Upper lobe of left lung (tissue), 6 donors: ENCODE results near the gene SECISBP2. TPM values are rescaled to one million over a fixed set of nuclear protein-coding genes. Genes with fewer than 3 reads are reported as not detected.

ENCODE experiments used
- ATAC-seq, 2 donors: fragments of 200-7000 bp; cut with Tn5 transposase; one replicate each; pipeline ENCODE4 v1.9.1; 2022; ENCODE audit warnings: mild to moderate bottlenecking in 2 of 2, moderate library complexity in 2 of 2; ENCODE audit not compliant: low FRiP score in 2 of 2
- DNase-seq, 2 donors: peaks; one replicate each; pipeline ENCODE4 v3.0.0-alpha.2; 2019 to 2020
- H3K27ac ChIP-seq, 4 donors: fragments of 200-600 bp; sonication (generic); one replicate each; pipeline ENCODE4 v1.5.1; 2016 to 2019
- H3K27me3 ChIP-seq, 4 donors: fragments of 200-600 bp; sonication (generic); one replicate each; pipeline ENCODE4 v1.5.1; 2017 to 2019
- H3K36me3 ChIP-seq, 4 donors: fragments of 200-600 bp; sonication (generic); one replicate each; pipeline ENCODE4 v1.5.1; 2016 to 2019
- H3K4me1 ChIP-seq, 4 donors: fragments of 200-600 bp; sonication (generic); one replicate each; pipeline ENCODE4 v1.5.1; 2018 to 2019
- H3K4me3 ChIP-seq, 4 donors: fragments of 200-600 bp; sonication (generic); one replicate each; pipeline ENCODE4 v1.5.1; 2017 to 2019; ENCODE audit warnings: mild to moderate bottlenecking in 2 of 4, moderate library complexity in 1 of 4
- H3K9me3 ChIP-seq, 4 donors: fragments of 200-600 bp; sonication (generic); one replicate each; pipeline ENCODE4 v1.5.1; 2018 to 2019
- EP300 ChIP-seq, 4 donors: sonication (generic); formaldehyde crosslinking; IDR thresholded peaks; one replicate each; pipeline ENCODE4 v1.5.1; 2017; ENCODE audit warnings: antibody characterized with exemption in 4 of 4, control low read depth in 2 of 4
- POLR2A ChIP-seq, 4 donors: fragments of 450-650 bp; IDR thresholded peaks; one replicate each; pipeline ENCODE4 v1.5.1; 2016 to 2017; ENCODE audit warnings: antibody characterized with exemption in 4 of 4, mild to moderate bottlenecking in 2 of 4
- POLR2AphosphoS5 ChIP-seq, 2 donors: sonication (generic); formaldehyde crosslinking; IDR thresholded peaks; one replicate each; pipeline ENCODE4 v1.5.1; 2017; ENCODE audit warnings: antibody characterized with exemption in 2 of 2
- WGBS, 2 donors: methylation state at CpG; one replicate each; pipeline ENCODE4 v1.1.5; 2017 to 2018; 5-methylcytosine and 5-hydroxymethylcytosine counted together
- total RNA-seq, 6 donors: library from RNA; depleted of rRNA in 4 of 6; stranded (reverse); fragments of >200 nt in 4 of 6; gene quantifications; one replicate each; pipeline versions ENCODE4 v1.1.0 to v1.2.1, GENCODE V29; 2016 to 2021
- TF ChIP-seq, protein P1 (sequence below), 6 experiments: fragments of 450-650 bp in 4 of 6; fragments of 200-600 bp in 2 of 6; sonication (generic) in 2 of 6; IDR thresholded peaks; one replicate each; pipeline ENCODE4 v1.5.1; 2016 to 2019; ENCODE audit warnings: antibody characterized with exemption in 6 of 6
- donor health status: DM: no; HTN: no; CAD: no; lungs with moderate emphysema.
- donor health status: DM: no; HTN: yes; CAD: no; lungs with severe emphysema.

SECISBP2 gene
- total RNA-seq, 6 donors from 2014 or later: 42.0 to 113 (median 60.0) TPM

- ATAC-seq (no peak), DNase-seq (no peak)
- TF ChIP-seq EP300 (IDR thresholded peaks at IDR 0.05): no peak
- TF ChIP-seq POLR2AphosphoS5 (IDR thresholded peaks at IDR 0.05): no peak
- TF ChIP-seq, protein P1, sequence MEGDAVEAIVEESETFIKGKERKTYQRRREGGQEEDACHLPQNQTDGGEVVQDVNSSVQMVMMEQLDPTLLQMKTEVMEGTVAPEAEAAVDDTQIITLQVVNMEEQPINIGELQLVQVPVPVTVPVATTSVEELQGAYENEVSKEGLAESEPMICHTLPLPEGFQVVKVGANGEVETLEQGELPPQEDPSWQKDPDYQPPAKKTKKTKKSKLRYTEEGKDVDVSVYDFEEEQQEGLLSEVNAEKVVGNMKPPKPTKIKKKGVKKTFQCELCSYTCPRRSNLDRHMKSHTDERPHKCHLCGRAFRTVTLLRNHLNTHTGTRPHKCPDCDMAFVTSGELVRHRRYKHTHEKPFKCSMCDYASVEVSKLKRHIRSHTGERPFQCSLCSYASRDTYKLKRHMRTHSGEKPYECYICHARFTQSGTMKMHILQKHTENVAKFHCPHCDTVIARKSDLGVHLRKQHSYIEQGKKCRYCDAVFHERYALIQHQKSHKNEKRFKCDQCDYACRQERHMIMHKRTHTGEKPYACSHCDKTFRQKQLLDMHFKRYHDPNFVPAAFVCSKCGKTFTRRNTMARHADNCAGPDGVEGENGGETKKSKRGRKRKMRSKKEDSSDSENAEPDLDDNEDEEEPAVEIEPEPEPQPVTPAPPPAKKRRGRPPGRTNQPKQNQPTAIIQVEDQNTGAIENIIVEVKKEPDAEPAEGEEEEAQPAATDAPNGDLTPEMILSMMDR (IDR thresholded peaks at IDR 0.05): no peak
- TF ChIP-seq POLR2A (IDR thresholded peaks at IDR 0.05): no peak
- Histone ChIP-seq H3K9me3 (no peaks in the 10 kb centered on the region), H3K4me1 (peaks cover 4 to 20% (median 10%) of the 10 kb centered on the region in 4 donors), H3K4me3 (no peak overlapping the region), H3K27me3 (no peaks in the 10 kb centered on the region), H3K27ac (no peak overlapping the region), H3K36me3 (peaks cover 44 to 100% (median 79%) of the 10 kb centered on the region in 4 donors)
- 95 to 96% methylated on average over 4 to 6 of the region's 6 CpGs for WGBS, 2 donors
Observed at GRCh38 chr9:89349607-89350006, 31.3 kb downstream of the SECISBP2 start.

GRCh38 chr9:89350988-89351557 lies 32.8 kb downstream of the SECISBP2 start:
- Histone ChIP-seq H3K27me3 (no peaks in the 10 kb centered on the region), H3K4me3 (no peak overlapping the region), H3K9me3 (no peaks in the 10 kb centered on the region), H3K4me1 (peaks cover 4 to 20% (median 10%) of the 10 kb centered on the region in 4 donors), H3K36me3 (peaks cover 47 to 100% (median 80%) of the 10 kb centered on the region in 4 donors), H3K27ac (no peak overlapping the region)
- ATAC-seq (peak in 1 of 2 donors; percentile 32), DNase-seq (peak in 1 of 2 donors; percentile 39)
- TF ChIP-seq POLR2AphosphoS5 (IDR thresholded peaks at IDR 0.05) (no peak), EP300 (IDR thresholded peaks at IDR 0.05) (no peak), POLR2A (IDR thresholded peaks at IDR 0.05) (no peak)
- TF ChIP-seq, protein P1 (IDR thresholded peaks at IDR 0.05): no peak
- WGBS, 2 donors: 66 to 81% methylated on average over 2 of the region's 2 CpGs

GRCh38 chr9:89351584-89352300 lies 33.4 kb downstream of the SECISBP2 start:
- WGBS, 2 donors: 76 to 87% methylated on average over 4 to 6 of the region's 6 CpGs
- no peaks in the 10 kb centered on the region for H3K27me3 ChIP-seq
- no peaks in the 10 kb centered on the region for H3K9me3 ChIP-seq
- DNase-seq: no peak
- no peak for ATAC-seq
- H3K27ac ChIP-seq: no peak overlapping the region
- peaks cover 4 to 20% (median 10%) of the 10 kb centered on the region in 4 donors for H3K4me1 ChIP-seq
- H3K36me3 ChIP-seq: peaks cover 47 to 99% (median 76%) of the 10 kb centered on the region in 4 donors
- H3K4me3 ChIP-seq: no peak overlapping the region
- TF ChIP-seq POLR2A (IDR thresholded peaks at IDR 0.05): no peak
- no peak for TF ChIP-seq POLR2AphosphoS5 (IDR thresholded peaks at IDR 0.05)
- TF ChIP-seq, protein P1 (IDR thresholded peaks at IDR 0.05): no peak
- TF ChIP-seq EP300 (IDR thresholded peaks at IDR 0.05): no peak

DNA sequence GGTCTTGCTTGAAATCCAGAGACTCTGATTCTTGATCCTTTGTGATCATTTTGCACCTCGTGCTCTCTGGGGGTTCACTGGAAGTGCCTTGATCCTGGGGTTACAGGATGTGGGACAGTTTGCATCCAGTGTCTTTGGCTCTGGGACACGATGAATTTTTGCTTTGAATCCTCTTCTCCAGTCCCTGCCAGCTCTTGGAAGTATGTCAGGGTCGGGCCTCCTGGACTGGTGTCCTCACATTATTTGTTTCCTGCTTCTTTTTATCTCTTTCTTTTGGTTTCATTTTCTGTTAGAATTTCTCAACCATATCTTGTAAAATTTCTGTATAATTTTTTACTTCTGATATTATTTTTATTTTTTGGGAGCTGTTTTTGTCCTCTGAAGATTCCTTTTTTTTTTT lies 34.2 kb downstream of the SECISBP2 start:
- Histone ChIP-seq H3K27me3 (no peaks in the 10 kb centered on the region), H3K4me1 (peaks cover 4 to 20% (median 10%) of the 10 kb centered on the region in 4 donors), H3K4me3 (no peak overlapping the region), H3K9me3 (no peaks in the 10 kb centered on the region), H3K27ac (no peak overlapping the region), H3K36me3 (peaks cover 47 to 99% (median 77%) of the 10 kb centered on the region in 4 donors)
- DNase-seq: no peak
- TF ChIP-seq POLR2AphosphoS5 (IDR thresholded peaks at IDR 0.05) (no peak), EP300 (IDR thresholded peaks at IDR 0.05) (no peak), POLR2A (IDR thresholded peaks at IDR 0.05) (no peak)
- TF ChIP-seq, protein P1 (IDR thresholded peaks at IDR 0.05): no peak
- WGBS, 2 donors: 43 to 44% methylated on average over 3 of the region's 3 CpGs
- ATAC-seq: no peak
